Measurements from ENCODE around the gene WNK2.

WNK2 gene

GRCh38 chr9:93204470-93205043 lies 20.6 kb downstream of the WNK2 start:
- TF ChIP-seq CTCF (IDR thresholded peaks at IDR 0.05; ENCODE audit: low read depth, low read length) (no peak), MYC (IDR thresholded peaks at IDR 0.05; ENCODE audit: low read depth, low read length) (no peak), POLR2A (IDR thresholded peaks at IDR 0.05; ENCODE audit: extremely low read depth, insufficient read length) (no peak), MAX (IDR thresholded peaks at IDR 0.05; ENCODE audit: low read depth, low read length) (no peak)
- H3K4me3 ChIP-seq (ENCODE audit: low read depth, low read length), result no peak overlapping the region
- no peak for DNase-seq (ENCODE audit: low read depth)

- TF ChIP-seq MAX (IDR thresholded peaks at IDR 0.05; ENCODE audit: low read depth, low read length), result no peak
- no peak for TF ChIP-seq CTCF (IDR thresholded peaks at IDR 0.05; ENCODE audit: low read depth, low read length)
- no peak for TF ChIP-seq MYC (IDR thresholded peaks at IDR 0.05; ENCODE audit: low read depth, low read length)
- TF ChIP-seq POLR2A (IDR thresholded peaks at IDR 0.05; ENCODE audit: extremely low read depth, insufficient read length), result no peak
- DNase-seq (ENCODE audit: low read depth), result no peak
- H3K4me3 ChIP-seq (ENCODE audit: low read depth, low read length), result no peak overlapping the region
Measured at GRCh38 chr9:93205045-93205768, 21.3 kb downstream of the WNK2 start.

- no peak overlapping the region for H3K4me3 ChIP-seq (ENCODE audit: low read depth, low read length)
- no peak for TF ChIP-seq MYC (IDR thresholded peaks at IDR 0.05; ENCODE audit: low read depth, low read length)
- no peak for TF ChIP-seq CTCF (IDR thresholded peaks at IDR 0.05; ENCODE audit: low read depth, low read length)
- no peak for TF ChIP-seq POLR2A (IDR thresholded peaks at IDR 0.05; ENCODE audit: extremely low read depth, insufficient read length)
- TF ChIP-seq MAX (IDR thresholded peaks at IDR 0.05; ENCODE audit: low read depth, low read length), result no peak
- DNase-seq (ENCODE audit: low read depth), result no peak
Measured at GRCh38 chr9:93205896-93206575, 22.1 kb downstream of the WNK2 start.

- DNase-seq (ENCODE audit: low read depth), result no peak
- no peak overlapping the region for H3K4me3 ChIP-seq (ENCODE audit: low read depth, low read length)
- TF ChIP-seq CTCF (IDR thresholded peaks at IDR 0.05; ENCODE audit: low read depth, low read length) (no peak), POLR2A (IDR thresholded peaks at IDR 0.05; ENCODE audit: extremely low read depth, insufficient read length) (no peak), MYC (IDR thresholded peaks at IDR 0.05; ENCODE audit: low read depth, low read length) (no peak), MAX (IDR thresholded peaks at IDR 0.05; ENCODE audit: low read depth, low read length) (no peak)
Measured at GRCh38 chr9:93206576-93207155, 22.7 kb downstream of the WNK2 start.

- no peak overlapping the region for H3K4me3 ChIP-seq (ENCODE audit: low read depth, low read length)
- DNase-seq (ENCODE audit: low read depth), result no peak
- no peak for TF ChIP-seq MYC (IDR thresholded peaks at IDR 0.05; ENCODE audit: low read depth, low read length)
- no peak for TF ChIP-seq POLR2A (IDR thresholded peaks at IDR 0.05; ENCODE audit: extremely low read depth, insufficient read length)
- no peak for TF ChIP-seq MAX (IDR thresholded peaks at IDR 0.05; ENCODE audit: low read depth, low read length)
- no peak for TF ChIP-seq CTCF (IDR thresholded peaks at IDR 0.05; ENCODE audit: low read depth, low read length)
Measured at GRCh38 chr9:93207326-93207814, 23.4 kb downstream of the WNK2 start.
